Measurements from ENCODE around the gene SUPV3L1. TPM values are rescaled to one million over a fixed set of nuclear protein-coding genes. Genes with fewer than 3 reads are reported as not detected.

SUPV3L1 gene
- total and polyA plus RNA-seq, 9 donors, result 21.7 to 39.8 (median 28.4) TPM

GRCh38 chr10:69239816-69240434 is 59.9 kb downstream of the SUPV3L1 start:
- no peak for TF ChIP-seq POLR2A (IDR thresholded peaks at IDR 0.05)
- TF ChIP-seq EP300 (IDR thresholded peaks at IDR 0.05), result no peak
- no peak for TF ChIP-seq CTCF (IDR thresholded peaks at IDR 0.05)
- Histone ChIP-seq H3K9me3 (no peaks in the 10 kb centered on the region), H3K27ac (no peak overlapping the region), H3K36me3 (no peaks in the 10 kb centered on the region), H3K27me3 (no peaks in the 10 kb centered on the region), H3K4me1 (ENCODE audit: insufficient read depth) (no peaks in the 10 kb centered on the region), H3K4me3 (no peak overlapping the region)
- no peak for DNase-seq
- WGBS, 3 donors, result 73 to 79% (median 75%) methylated on average over 6 of the region's 6 CpGs
- intact Hi-C loops (cut with DNase I), result loop anchor here in 3 of 4 donors (2.0 to 5.0 kb wide), 3 partner anchors 152 to 172 kb away; no protein-coding TSS in a partner anchor

- 92 to 95% (median 94%) methylated on average over 11 of the region's 11 CpGs for WGBS, 3 donors
- no peaks in the 10 kb centered on the region for H3K9me3 ChIP-seq
- TF ChIP-seq EP300 (IDR thresholded peaks at IDR 0.05), result no peak
- TF ChIP-seq POLR2A (IDR thresholded peaks at IDR 0.05), result no peak
- no peak for TF ChIP-seq CTCF (IDR thresholded peaks at IDR 0.05)
- no peak overlapping the region for H3K4me3 ChIP-seq
- DNase-seq, result no peak
- intact Hi-C loops (cut with DNase I), result loop anchor here in 1 of 4 donors (2.0 kb wide), 1 partner anchor 152 kb away; no protein-coding TSS in a partner anchor
- no peaks in the 10 kb centered on the region for H3K4me1 ChIP-seq (ENCODE audit: insufficient read depth)
- no peaks in the 10 kb centered on the region for H3K36me3 ChIP-seq
- no peak overlapping the region for H3K27ac ChIP-seq
- no peaks in the 10 kb centered on the region for H3K27me3 ChIP-seq
These were observed 60.4 kb downstream of the SUPV3L1 start for GRCh38 chr10:69240455-69240854.

- intact Hi-C loops (cut with DNase I), result loop anchor here in 1 of 4 donors (2.0 kb wide), 1 partner anchor 151 kb away; no protein-coding TSS in a partner anchor
- H3K27ac ChIP-seq, result no peak overlapping the region
- 72 to 79% (median 74%) methylated on average over 7 of the region's 7 CpGs for WGBS, 3 donors
These were observed 61.5 kb downstream of the SUPV3L1 start for GRCh38 chr10:69241575-69241974.

GRCh38 chr10:69242040-69242851 is 62.2 kb downstream of the SUPV3L1 start:
- H3K9me3 ChIP-seq, result no peaks in the 10 kb centered on the region
- no peaks in the 10 kb centered on the region for H3K27me3 ChIP-seq
- no peak overlapping the region for H3K27ac ChIP-seq
- intact Hi-C loops (cut with DNase I), result no loop called here
- no peak for TF ChIP-seq POLR2A (IDR thresholded peaks at IDR 0.05)
- TF ChIP-seq CTCF (IDR thresholded peaks at IDR 0.05), result no peak
- no peak for TF ChIP-seq EP300 (IDR thresholded peaks at IDR 0.05)
- no peaks in the 10 kb centered on the region for H3K36me3 ChIP-seq
- H3K4me1 ChIP-seq (ENCODE audit: insufficient read depth), result no peaks in the 10 kb centered on the region
- DNase-seq, result no peak
- no peak overlapping the region for H3K4me3 ChIP-seq
- WGBS, 3 donors, result 60 to 70% (median 67%) methylated on average over 11 of the region's 11 CpGs

More at GRCh38 chr10:69241575-69241974, 61.5 kb downstream of the SUPV3L1 start:
- H3K36me3 ChIP-seq, result no peaks in the 10 kb centered on the region
- H3K27me3 ChIP-seq, result no peaks in the 10 kb centered on the region
- no peaks in the 10 kb centered on the region for H3K4me1 ChIP-seq (ENCODE audit: insufficient read depth)
- no peak for TF ChIP-seq POLR2A (IDR thresholded peaks at IDR 0.05)
- H3K9me3 ChIP-seq, result no peaks in the 10 kb centered on the region
- no peak overlapping the region for H3K4me3 ChIP-seq
- no peak for DNase-seq

GRCh38 chr10:69242852-69243212 is 62.8 kb downstream of the SUPV3L1 start:
- no peaks in the 10 kb centered on the region for H3K9me3 ChIP-seq
- intact Hi-C loops (cut with DNase I), result no loop called here
- H3K4me1 ChIP-seq (ENCODE audit: insufficient read depth), result no peaks in the 10 kb centered on the region
- no peak overlapping the region for H3K27ac ChIP-seq
- no peak overlapping the region for H3K4me3 ChIP-seq
- H3K36me3 ChIP-seq, result no peaks in the 10 kb centered on the region
- no peak for TF ChIP-seq CTCF (IDR thresholded peaks at IDR 0.05)
- TF ChIP-seq EP300 (IDR thresholded peaks at IDR 0.05), result no peak
- no peak for TF ChIP-seq POLR2A (IDR thresholded peaks at IDR 0.05)
- DNase-seq, result no peak
- no peaks in the 10 kb centered on the region for H3K27me3 ChIP-seq
- 28 to 48% (median 37%) methylated on average over 5 of the region's 5 CpGs for WGBS, 3 donors

Measured in ovary (tissue), 9 donors.